Eye (tissue), 1 donor: ENCODE data around the gene PHF10.
A peak's percentile ranks its signal among the peaks of the same experiment; 100 is the strongest.
"Not testable (repeated sequence)": the region's sequence is repeated elsewhere in the genome, so short reads cannot be mapped to it uniquely, and the experiment has no call there.

Source experiments
- DNase-seq: peaks from one replicate; pipeline ENCODE4 v3.0.0-alpha.2; 2015

Gene PHF10

GRCh38 chr6:169724494-169725124, at the start of gene PHF10:
TSS of gene PHF10 (minus strand) at chr6:169724500. CDS start at chr6:169723931, 569 bp downstream.
- DNase-seq: peak; percentile 93

GRCh38 chr6:169766921-169767736, 42.8 kb upstream of the PHF10 start:
- no peak for DNase-seq

- no peak for DNase-seq
Measured at GRCh38 chr6:169766232-169766631, 41.9 kb upstream of the PHF10 start.

- DNase-seq: not testable (repeated sequence)
Measured at GRCh38 chr6:169765789-169766188, 41.5 kb upstream of the PHF10 start.

GRCh38 chr6:169763881-169764280, 39.6 kb upstream of the PHF10 start:
- DNase-seq: no peak

GRCh38 chr6:169763308-169763707, 39.0 kb upstream of the PHF10 start:
- DNase-seq: no peak

GRCh38 chr6:169755162-169755561, 30.9 kb upstream of the PHF10 start:
- DNase-seq: no peak

- DNase-seq: no peak
Measured at GRCh38 chr6:169752074-169752623, 27.8 kb upstream of the PHF10 start.

- peak; percentile 98 for DNase-seq
Measured at GRCh38 chr6:169751242-169752073, 27.2 kb upstream of the PHF10 start, which contains the start of the genes DYNLT2 and ERMARD. TSS of gene DYNLT2 (minus strand) at chr6:169751572. CDS start at chr6:169751458, 114 bp downstream. TSS of gene ERMARD (plus strand) at chr6:169751622. CDS start at chr6:169751658, 36 bp downstream.

- no peak for DNase-seq
Measured at GRCh38 chr6:169746556-169746955, 22.3 kb upstream of the PHF10 start.

GRCh38 chr6:169745405-169745804, 21.1 kb upstream of the PHF10 start:
- DNase-seq: no peak

- no peak for DNase-seq
Measured at GRCh38 chr6:169741344-169741743, 17.0 kb upstream of the PHF10 start.

GRCh38 chr6:169738976-169739529, 14.8 kb upstream of the PHF10 start:
- peak; percentile 17 for DNase-seq

GRCh38 chr6:169738204-169738975, 14.1 kb upstream of the PHF10 start:
- peak; percentile 30 for DNase-seq

GRCh38 chr6:169729961-169730360, 5.7 kb upstream of the PHF10 start:
- DNase-seq: no peak

- no peak for DNase-seq
Measured at GRCh38 chr6:169726963-169727362, 2.7 kb upstream of the PHF10 start.

GRCh38 chr6:169726049-169726400, 1.7 kb upstream of the PHF10 start:
- DNase-seq: no peak

- peak; percentile 89 for DNase-seq
Measured at GRCh38 chr6:169725125-169726048, 1.1 kb upstream of the PHF10 start.

GRCh38 chr6:169723991-169724493, 258 bp downstream of the PHF10 start:
- DNase-seq: no peak

GRCh38 chr6:169723200-169723909, 945 bp downstream of the PHF10 start:
- DNase-seq: peak; percentile 87
